ENCODE data around the gene EGFL6. TPM values are rescaled to one million over a fixed set of nuclear protein-coding genes. Genes with fewer than 3 reads are reported as not detected.

The EGFL6 gene
- total and polyA plus RNA-seq, 10 donors: 0.06 to 0.44 (median 0.19) TPM; not detected in 5

GRCh38 chrX:13658602-13659001 is 89.2 kb downstream of the EGFL6 start:
- no peaks in the 10 kb centered on the region for H3K9me3 ChIP-seq
- TF ChIP-seq, protein P1, sequence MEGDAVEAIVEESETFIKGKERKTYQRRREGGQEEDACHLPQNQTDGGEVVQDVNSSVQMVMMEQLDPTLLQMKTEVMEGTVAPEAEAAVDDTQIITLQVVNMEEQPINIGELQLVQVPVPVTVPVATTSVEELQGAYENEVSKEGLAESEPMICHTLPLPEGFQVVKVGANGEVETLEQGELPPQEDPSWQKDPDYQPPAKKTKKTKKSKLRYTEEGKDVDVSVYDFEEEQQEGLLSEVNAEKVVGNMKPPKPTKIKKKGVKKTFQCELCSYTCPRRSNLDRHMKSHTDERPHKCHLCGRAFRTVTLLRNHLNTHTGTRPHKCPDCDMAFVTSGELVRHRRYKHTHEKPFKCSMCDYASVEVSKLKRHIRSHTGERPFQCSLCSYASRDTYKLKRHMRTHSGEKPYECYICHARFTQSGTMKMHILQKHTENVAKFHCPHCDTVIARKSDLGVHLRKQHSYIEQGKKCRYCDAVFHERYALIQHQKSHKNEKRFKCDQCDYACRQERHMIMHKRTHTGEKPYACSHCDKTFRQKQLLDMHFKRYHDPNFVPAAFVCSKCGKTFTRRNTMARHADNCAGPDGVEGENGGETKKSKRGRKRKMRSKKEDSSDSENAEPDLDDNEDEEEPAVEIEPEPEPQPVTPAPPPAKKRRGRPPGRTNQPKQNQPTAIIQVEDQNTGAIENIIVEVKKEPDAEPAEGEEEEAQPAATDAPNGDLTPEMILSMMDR (IDR thresholded peaks at IDR 0.05 in 8 of 11, conservative IDR thresholded peaks at IDR 0.05 in 3 of 11): peak; percentile 36 to 75 (median 64)
- no peak for TF ChIP-seq POLR2AphosphoS5 (IDR thresholded peaks at IDR 0.05)
- WGBS, 5 donors: 5 to 23% (median 9%) methylated on average over 2 of the region's 2 CpGs
- H3K4me3 ChIP-seq: no peak overlapping the region
- H3K36me3 ChIP-seq: peaks cover 0 to 62% (median 14%) of the 10 kb centered on the region in 6 donors
- no peaks in the 10 kb centered on the region for H3K27me3 ChIP-seq (replicated peaks in 1 of 7)
- DNase-seq: no peak
- H3K4me1 ChIP-seq: peaks cover 8 to 24% (median 14%) of the 10 kb centered on the region in 6 donors
- intact Hi-C loops (cut with DNase I; ENCODE audit: low total_unique reads): loop anchor here (10.0 kb wide), 2 partner anchors 96 to 376 kb away; no protein-coding TSS in a partner anchor
- peak overlapping the region in 7 of 8 donors; percentile 18 to 73 (median 59) for H3K27ac ChIP-seq

DNA sequence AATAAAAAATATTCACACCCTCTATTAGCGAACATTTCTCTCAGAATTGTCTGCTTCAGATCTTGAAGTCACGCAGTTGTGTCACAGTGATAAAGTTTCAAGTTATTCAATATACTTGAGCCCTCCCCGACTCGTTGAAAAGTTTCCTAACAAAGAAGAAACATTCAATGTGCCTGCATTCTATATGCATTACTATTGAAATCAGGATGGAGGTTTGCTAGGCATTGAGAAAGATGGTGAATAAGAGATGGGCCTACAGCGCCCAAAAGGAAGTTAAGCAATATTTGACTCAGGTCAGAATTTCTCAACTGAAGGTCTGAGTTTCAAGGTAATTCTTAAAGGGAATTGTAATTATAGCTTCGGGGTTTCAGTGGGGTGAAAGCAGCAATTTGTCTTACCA is 89.7 kb downstream of the EGFL6 start:
- intact Hi-C loops (cut with DNase I; ENCODE audit: low total_unique reads): loop anchor here (10.0 kb wide), 2 partner anchors 96 to 376 kb away; no protein-coding TSS in a partner anchor
- Histone ChIP-seq H3K4me1 (peaks cover 4 to 19% (median 10%) of the 10 kb centered on the region in 6 donors), H3K27me3 (replicated peaks in 1 of 7) (no peaks in the 10 kb centered on the region), H3K27ac (peak overlapping the region in 7 of 8 donors; percentile 18 to 73 (median 59)), H3K4me3 (no peak overlapping the region), H3K36me3 (peaks cover 0 to 66% (median 17%) of the 10 kb centered on the region in 6 donors), H3K9me3 (no peaks in the 10 kb centered on the region)
- TF ChIP-seq, protein P1 (IDR thresholded peaks at IDR 0.05 in 8 of 11, conservative IDR thresholded peaks at IDR 0.05 in 3 of 11): no peak
- TF ChIP-seq POLR2AphosphoS5 (IDR thresholded peaks at IDR 0.05) (no peak), POLR2A (IDR thresholded peaks at IDR 0.05) (no peak)
- no peak for DNase-seq
- WGBS, 5 donors: 27 to 48% (median 43%) methylated on average over 6 of the region's 6 CpGs

GRCh38 chrX:13661735-13662288 is 92.4 kb downstream of the EGFL6 start:
- TF ChIP-seq POLR2AphosphoS5 (IDR thresholded peaks at IDR 0.05): no peak
- TF ChIP-seq, protein P1 (IDR thresholded peaks at IDR 0.05 in 8 of 11, conservative IDR thresholded peaks at IDR 0.05 in 3 of 11): no peak
- TF ChIP-seq POLR2A (IDR thresholded peaks at IDR 0.05): no peak
- Histone ChIP-seq H3K36me3 (peaks cover 0 to 63% (median 18%) of the 10 kb centered on the region in 6 donors), H3K9me3 (no peaks in the 10 kb centered on the region), H3K27ac (peak overlapping the region in 6 of 8 donors; percentile 18 to 69 (median 54)), H3K4me3 (peak overlapping the region in 1 of 8 donors; percentile 8), H3K27me3 (replicated peaks in 1 of 7) (no peaks in the 10 kb centered on the region), H3K4me1 (peaks cover 0 to 9% (median 5%) of the 10 kb centered on the region in 6 donors)
- WGBS, 5 donors: 74 to 89% (median 81%) methylated on average over 6 of the region's 6 CpGs
- intact Hi-C loops (cut with DNase I; ENCODE audit: low total_unique reads): no loop called here
- DNase-seq: no peak

DNA sequence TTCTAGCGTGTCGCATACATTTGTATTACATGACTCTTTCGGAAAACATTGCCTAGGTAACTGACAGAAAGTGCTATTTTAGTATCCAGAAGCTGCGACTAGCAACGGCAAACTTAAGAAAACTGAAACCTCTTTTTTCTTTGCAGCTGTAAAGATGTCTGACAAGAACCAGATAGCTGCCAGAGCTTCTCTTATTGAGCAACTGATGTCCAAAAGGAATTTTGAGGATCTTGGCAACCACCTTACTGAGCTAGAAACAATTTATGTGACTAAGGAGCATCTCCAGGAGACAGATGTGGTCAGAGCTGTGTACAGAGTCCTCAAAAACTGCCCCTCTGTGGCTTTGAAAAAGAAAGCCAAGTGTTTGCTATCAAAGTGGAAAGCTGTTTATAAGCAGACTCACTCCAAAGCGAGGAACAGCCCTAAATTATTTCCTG is 93.0 kb downstream of the EGFL6 start:
- Histone ChIP-seq H3K27me3 (replicated peaks in 1 of 7) (no peaks in the 10 kb centered on the region), H3K36me3 (peaks cover 0 to 58% (median 18%) of the 10 kb centered on the region in 6 donors), H3K4me3 (peak overlapping the region in 1 of 8 donors; percentile 8), H3K9me3 (no peaks in the 10 kb centered on the region), H3K4me1 (peaks cover 0 to 9% (median 5%) of the 10 kb centered on the region in 6 donors), H3K27ac (peak overlapping the region in 6 of 8 donors; percentile 18 to 69 (median 54))
- TF ChIP-seq POLR2A (IDR thresholded peaks at IDR 0.05) (no peak), POLR2AphosphoS5 (IDR thresholded peaks at IDR 0.05) (no peak)
- TF ChIP-seq, protein P1 (IDR thresholded peaks at IDR 0.05 in 8 of 11, conservative IDR thresholded peaks at IDR 0.05 in 3 of 11): no peak
- DNase-seq: no peak
- WGBS, 5 donors: 66 to 85% (median 75%) methylated on average over 6 of the region's 6 CpGs
- intact Hi-C loops (cut with DNase I; ENCODE audit: low total_unique reads): no loop called here

All from spleen (tissue), 11 donors.